ENCODE data around the gene SSTR5. TPM values are rescaled to one million over a fixed set of nuclear protein-coding genes. Genes with fewer than 3 reads are reported as not detected.

SSTR5 gene
- total and polyA plus RNA-seq, 10 of the 15 experiments (the other 5 are each of a cell fraction or from before 2014, with no cell fraction given): not detected

- H3K79me2 ChIP-seq (ENCODE audit: control insufficient read depth, insufficient read depth, low read length): no peaks in the 10 kb centered on the region
- no peak overlapping the region for H2AFZ ChIP-seq (ENCODE audit: control insufficient read depth, low read depth, low read length)
- intact Hi-C loops (cut with micrococcal nuclease; ENCODE audit: unreplicated experiment): no loop called here
- H3K9me3 ChIP-seq (replicated peaks; ENCODE audit: control insufficient read depth, insufficient read depth, low read length): no peaks in the 10 kb centered on the region
- WGBS (ENCODE audit: insufficient coverage, insufficient replicate concordance, low lambda C conversion rate, missing lambda C conversion rate): 21% methylated on average over 10 of the region's 16 CpGs
- H3K4me1 ChIP-seq (ENCODE audit: control insufficient read depth, insufficient read depth, low read length): no peaks in the 10 kb centered on the region
- POLR2A ChIA-PET: no interaction called here
- H3K27ac ChIP-seq (ENCODE audit: control insufficient read depth, insufficient read depth): no peak overlapping the region
- no peak overlapping the region for H3K9ac ChIP-seq (ENCODE audit: control insufficient read depth, insufficient read depth, low read length)
- no peaks in the 10 kb centered on the region for H3K27me3 ChIP-seq (replicated peaks in 1 of 2; ENCODE audit: control insufficient read depth in 2 of 2, insufficient read depth in 2 of 2, low read length in 1 of 2)
- H3K4me2 ChIP-seq (ENCODE audit: control insufficient read depth, insufficient read depth): no peak overlapping the region
- H3K36me3 ChIP-seq (ENCODE audit: control insufficient read depth in 2 of 2, insufficient read depth in 2 of 2, low read length in 1 of 2): no peaks in the 10 kb centered on the region
- in situ Hi-C loops (cut with MboI): no loop called here
- CTCF ChIA-PET: no interaction called here
- no peak for FAIRE-seq
- no peak for ATAC-seq
- no peak for TF ChIP-seq ZZZ3 (IDR thresholded peaks at IDR 0.05; ENCODE audit: control insufficient read depth, insufficient read length, low read depth)
- TF ChIP-seq ZNF274 (IDR thresholded peaks at IDR 0.05; ENCODE audit: insufficient read depth, insufficient read length): no peak
- TF ChIP-seq IKZF1 (conservative IDR thresholded peaks at IDR 0.05): no peak
- no peak for TF ChIP-seq CHD4 (IDR thresholded peaks at IDR 0.05)
- no peak for TF ChIP-seq EZH2 (IDR thresholded peaks at IDR 0.05; ENCODE audit: borderline replicate concordance, control insufficient read depth, low read depth, low read length)
- no peak for TF ChIP-seq NFXL1 (IDR thresholded peaks at IDR 0.05; ENCODE audit: borderline replicate concordance)
- no peak for TF ChIP-seq ZBED1 (IDR thresholded peaks at IDR 0.05; ENCODE audit: borderline replicate concordance)
- TF ChIP-seq PML (IDR thresholded peaks at IDR 0.05; ENCODE audit: low read length): no peak
- TF ChIP-seq, protein P1, sequence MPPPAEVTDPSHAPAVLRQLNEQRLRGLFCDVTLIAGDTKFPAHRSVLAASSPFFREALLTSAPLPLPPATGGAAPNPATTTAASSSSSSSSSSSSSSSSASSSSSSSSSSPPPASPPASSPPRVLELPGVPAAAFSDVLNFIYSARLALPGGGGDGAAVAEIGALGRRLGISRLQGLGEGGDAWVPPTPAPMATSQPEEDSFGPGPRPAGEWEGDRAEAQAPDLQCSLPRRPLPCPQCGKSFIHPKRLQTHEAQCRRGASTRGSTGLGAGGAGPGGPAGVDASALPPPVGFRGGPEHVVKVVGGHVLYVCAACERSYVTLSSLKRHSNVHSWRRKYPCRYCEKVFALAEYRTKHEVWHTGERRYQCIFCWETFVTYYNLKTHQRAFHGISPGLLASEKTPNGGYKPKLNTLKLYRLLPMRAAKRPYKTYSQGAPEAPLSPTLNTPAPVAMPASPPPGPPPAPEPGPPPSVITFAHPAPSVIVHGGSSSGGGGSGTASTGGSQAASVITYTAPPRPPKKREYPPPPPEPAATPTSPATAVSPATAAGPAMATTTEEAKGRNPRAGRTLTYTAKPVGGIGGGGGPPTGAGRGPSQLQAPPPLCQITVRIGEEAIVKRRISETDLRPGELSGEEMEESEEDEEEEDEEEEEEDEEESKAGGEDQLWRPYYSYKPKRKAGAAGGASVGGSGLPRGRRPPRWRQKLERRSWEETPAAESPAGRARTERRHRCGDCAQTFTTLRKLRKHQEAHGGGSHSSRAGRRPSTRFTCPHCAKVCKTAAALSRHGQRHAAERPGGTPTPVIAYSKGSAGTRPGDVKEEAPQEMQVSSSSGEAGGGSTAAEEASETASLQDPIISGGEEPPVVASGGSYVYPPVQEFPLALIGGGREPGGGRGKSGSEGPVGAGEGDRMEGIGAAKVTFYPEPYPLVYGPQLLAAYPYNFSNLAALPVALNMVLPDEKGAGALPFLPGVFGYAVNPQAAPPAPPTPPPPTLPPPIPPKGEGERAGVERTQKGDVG (CRISPR knock-in tag; IDR thresholded peaks at IDR 0.05): no peak
- no peak for TF ChIP-seq MTA2 (IDR thresholded peaks at IDR 0.05; ENCODE audit: low read depth)
- TF ChIP-seq HDAC2 (IDR thresholded peaks at IDR 0.05): no peak
- TF ChIP-seq CEBPB (IDR thresholded peaks at IDR 0.05; ENCODE audit: borderline replicate concordance in 1 of 2, low read depth in 2 of 2, low read length in 2 of 2): no peak
- no peak for TF ChIP-seq CBX3 (IDR thresholded peaks at IDR 0.05; ENCODE audit: borderline replicate concordance, low read depth)
- no peak for TF ChIP-seq RELA (IDR thresholded peaks at IDR 0.05; ENCODE audit: borderline replicate concordance, partially characterized antibody)
- no peak for TF ChIP-seq MLLT1 (IDR thresholded peaks at IDR 0.05)
- no peak for TF ChIP-seq ASH2L (IDR thresholded peaks at IDR 0.05; ENCODE audit: borderline replicate concordance, low read depth)
- no peak for TF ChIP-seq MTA3 (IDR thresholded peaks at IDR 0.05; ENCODE audit: borderline replicate concordance, low read length)
- TF ChIP-seq SUPT20H (IDR thresholded peaks at IDR 0.05; ENCODE audit: borderline replicate concordance, control insufficient read depth, low read depth, low read length): no peak
- RAD21 ChIA-PET (ENCODE audit: unreplicated experiment): no interaction called here
- no peak for DNase-seq (ENCODE audit: low read depth, low spot score)
- H4K20me1 ChIP-seq (ENCODE audit: control insufficient read depth, insufficient read depth): no peaks in the 10 kb centered on the region
- SMC1A ChIA-PET (ENCODE audit: uncharacterized antibody, unreplicated experiment): no interaction called here
- no TSS peak for BruUV-seq (replicated peaks)
- no peak overlapping the region for H3K4me3 ChIP-seq
These were observed 44.1 kb downstream of the SSTR5 start for GRCh38 chr16:1116693-1117077.

All from GM12878 (cell line).